Measurements from ENCODE around the gene SLC45A2. TPM values are rescaled to one million over a fixed set of nuclear protein-coding genes. Genes with fewer than 3 reads are reported as not detected.
"Not testable (repeated sequence)": the region's sequence is repeated elsewhere in the genome, so short reads cannot be mapped to it uniquely, and the experiment has no call there.

The SLC45A2 gene
- polyA plus RNA-seq (2013, experiment 1 of 2; ENCODE audit: insufficient read length) = not detected
- polyA plus RNA-seq (2013, experiment 2 of 2; ENCODE audit: insufficient read length) = not detected

GRCh38 chr5:33984671-33985124, at the start of gene SLC45A2:
TSS of gene SLC45A2 (minus strand) at chr5:33984693. CDS start at chr5:33984583, 110 bp downstream.
- DNase-seq = peak; percentile 54

- DNase-seq = no peak
These were observed 47.5 kb upstream of the SLC45A2 start for GRCh38 chr5:34031966-34032365.

GRCh38 chr5:34031117-34031516, 46.6 kb upstream of the SLC45A2 start:
- DNase-seq = no peak

- not testable (repeated sequence) for DNase-seq
These were observed 46.1 kb upstream of the SLC45A2 start for GRCh38 chr5:34030585-34030984.

GRCh38 chr5:34030048-34030447, 45.6 kb upstream of the SLC45A2 start:
- DNase-seq = no peak

GRCh38 chr5:34028349-34028748, 43.9 kb upstream of the SLC45A2 start:
- DNase-seq = no peak

- no peak for DNase-seq
These were observed 41.7 kb upstream of the SLC45A2 start for GRCh38 chr5:34026089-34026761.

- DNase-seq = peak; percentile 54
These were observed 37.7 kb upstream of the SLC45A2 start for GRCh38 chr5:34022121-34022705.

GRCh38 chr5:34021334-34021733, 36.8 kb upstream of the SLC45A2 start:
- no peak for DNase-seq

GRCh38 chr5:34020726-34021125, 36.2 kb upstream of the SLC45A2 start:
- DNase-seq = no peak

- no peak for DNase-seq
These were observed 32.8 kb upstream of the SLC45A2 start for GRCh38 chr5:34017254-34017653.

- DNase-seq = no peak
These were observed 32.3 kb upstream of the SLC45A2 start for GRCh38 chr5:34016750-34017149.

- DNase-seq = no peak
These were observed 31.7 kb upstream of the SLC45A2 start for GRCh38 chr5:34016222-34016621.

- no peak for DNase-seq
These were observed 30.8 kb upstream of the SLC45A2 start for GRCh38 chr5:34015120-34015822.

- DNase-seq = no peak
These were observed 30.1 kb upstream of the SLC45A2 start for GRCh38 chr5:34014626-34015025.

GRCh38 chr5:34013547-34013946, 29.1 kb upstream of the SLC45A2 start:
- DNase-seq = no peak

- peak; percentile 39 for DNase-seq
These were observed 28.3 kb upstream of the SLC45A2 start for GRCh38 chr5:34012791-34013190.

- DNase-seq = peak; percentile 15
These were observed 27.0 kb upstream of the SLC45A2 start for GRCh38 chr5:34011536-34011935.

- DNase-seq = not testable (repeated sequence)
These were observed 25.7 kb upstream of the SLC45A2 start for GRCh38 chr5:34010146-34010545.

- no peak for DNase-seq
These were observed 25.1 kb upstream of the SLC45A2 start for GRCh38 chr5:34009610-34010009.

- DNase-seq = no peak
These were observed 24.3 kb upstream of the SLC45A2 start for GRCh38 chr5:34008802-34009201.

- peak; percentile 93 for DNase-seq
These were observed 23.4 kb upstream of the SLC45A2 start, which contains the start of gene AMACR for GRCh38 chr5:34007621-34008600. TSS of gene AMACR (minus strand) at chr5:34008050. CDS start at chr5:34008019, 31 bp downstream.

Data from fibroblast of skin of back (primary cell).